Measurements from ENCODE around the gene C16orf54. TPM values are rescaled to one million over a fixed set of nuclear protein-coding genes. Genes with fewer than 3 reads are reported as not detected.

C16orf54 gene
- total RNA-seq, 2 experiments from 2014 or later = 250 to 261 TPM

- Mint-ChIP-seq H3K36me3 (ENCODE audit: low read depth) (no peaks in the 10 kb centered on the region), H3K9me3 (no peaks in the 10 kb centered on the region), H3K4me3 (no peak overlapping the region), H3K4me1 (ENCODE audit: low read depth) (peaks cover 14% of the 10 kb centered on the region), H3K27ac (no peak overlapping the region), H3K27me3 (no peaks in the 10 kb centered on the region)
- H3K36me3 ChIP-seq (ENCODE audit: insufficient read depth, low read length) = no peaks in the 10 kb centered on the region
- ChIA-PET POLR2A (no interaction called here), CTCF (no interaction called here)
- H3K27ac ChIP-seq (ENCODE audit: low read depth in 1 of 2, low read length in 2 of 2) = no peak overlapping the region
- intact Hi-C loops (cut with DNase I, micrococcal nuclease) = no loop called here
- DNase-seq = no peak
- no peak overlapping the region for H3K4me3 ChIP-seq (ENCODE audit: low read length)
- H3K27me3 ChIP-seq (ENCODE audit: control insufficient read depth in 1 of 2, insufficient read depth in 2 of 2, low read length in 2 of 2) = no peaks in the 10 kb centered on the region
- H3K4me1 ChIP-seq (ENCODE audit: insufficient read depth, low read length) = peaks cover 4% of the 10 kb centered on the region
- ATAC-seq (ENCODE audit: poor library complexity) = no peak
- TF ChIP-seq CTCF (IDR thresholded peaks at IDR 0.05) = no peak
- H3K9me3 ChIP-seq (ENCODE audit: control insufficient read depth in 1 of 2, insufficient read depth in 1 of 2, low read length in 2 of 2) = no peaks in the 10 kb centered on the region
Measured at GRCh38 chr16:29779474-29779873, 33.7 kb upstream of the C16orf54 start.

GRCh38 chr16:29777576-29778350, 32.0 kb upstream of the C16orf54 start, which contains the start of gene ZG16:
ZG16 (plus strand) TSS chr16:29778256; CDS start chr16:29779267, 1,011 bp downstream.
- Mint-ChIP-seq H3K27ac (no peak within 1 kb of the TSS), H3K4me3 (no peak within 1 kb of the TSS), H3K4me1 (ENCODE audit: low read depth) (peaks cover 6% of the 10 kb centered on the region), H3K27me3 (no peaks in the 10 kb centered on the region), H3K9me3 (no peaks in the 10 kb centered on the region), H3K36me3 (ENCODE audit: low read depth) (no peaks in the 10 kb centered on the region)
- no peak for ATAC-seq (ENCODE audit: poor library complexity)
- Histone ChIP-seq H3K4me3 (ENCODE audit: low read length) (no peak within 1 kb of the TSS), H3K9me3 (ENCODE audit: control insufficient read depth in 1 of 2, insufficient read depth in 1 of 2, low read length in 2 of 2) (no peaks in the 10 kb centered on the region), H3K36me3 (ENCODE audit: insufficient read depth, low read length) (no peaks in the 10 kb centered on the region), H3K4me1 (ENCODE audit: insufficient read depth, low read length) (no peaks in the 10 kb centered on the region), H3K27me3 (ENCODE audit: control insufficient read depth in 1 of 2, insufficient read depth in 2 of 2, low read length in 2 of 2) (no peaks in the 10 kb centered on the region), H3K27ac (ENCODE audit: low read depth in 1 of 2, low read length in 2 of 2) (no peak within 1 kb of the TSS)
- no peak for TF ChIP-seq CTCF (IDR thresholded peaks at IDR 0.05)
- ChIA-PET POLR2A (no interaction called here), CTCF (no interaction called here)
- no peak for DNase-seq
- intact Hi-C loops (cut with DNase I, micrococcal nuclease) = no loop called here

- CTCF ChIA-PET = no interaction called here
- POLR2A ChIA-PET = no interaction called here
- no peak overlapping the region for H3K27ac ChIP-seq (ENCODE audit: low read depth in 1 of 2, low read length in 2 of 2)
- H3K27me3 ChIP-seq (ENCODE audit: control insufficient read depth in 1 of 2, insufficient read depth in 2 of 2, low read length in 2 of 2) = no peaks in the 10 kb centered on the region
- no peak for ATAC-seq (ENCODE audit: poor library complexity)
- Mint-ChIP-seq H3K27ac (no peak overlapping the region), H3K36me3 (ENCODE audit: low read depth) (no peaks in the 10 kb centered on the region), H3K9me3 (no peaks in the 10 kb centered on the region), H3K27me3 (no peaks in the 10 kb centered on the region), H3K4me3 (no peak overlapping the region), H3K4me1 (ENCODE audit: low read depth) (peaks cover 2% of the 10 kb centered on the region)
- no peaks in the 10 kb centered on the region for H3K36me3 ChIP-seq (ENCODE audit: insufficient read depth, low read length)
- no peak for DNase-seq
- no peak for TF ChIP-seq CTCF (IDR thresholded peaks at IDR 0.05)
- H3K4me1 ChIP-seq (ENCODE audit: insufficient read depth, low read length) = no peaks in the 10 kb centered on the region
- no peak overlapping the region for H3K4me3 ChIP-seq (ENCODE audit: low read length)
- H3K9me3 ChIP-seq (ENCODE audit: control insufficient read depth in 1 of 2, insufficient read depth in 1 of 2, low read length in 2 of 2) = no peaks in the 10 kb centered on the region
- intact Hi-C loops (cut with DNase I, micrococcal nuclease) = no loop called here
Measured at GRCh38 chr16:29775742-29776408, 30.1 kb upstream of the C16orf54 start.

All from CD4-positive, alpha-beta T cell (primary cell).